Colonic mucosa (tissue), 4 donors: ENCODE results near the gene SLC11A2. TPM values are rescaled to one million over a fixed set of nuclear protein-coding genes. Genes with fewer than 3 reads are reported as not detected.
A peak's percentile ranks its signal among the peaks of the same experiment; 100 is the strongest.

Experiments
- DNase-seq: peaks from one replicate; pipeline ENCODE4 v3.0.0-alpha.2; 2020
- H3K27ac ChIP-seq: fragments of 200-600 bp; one replicate; pipeline ENCODE4 v1.8.0; 2021
- H3K27me3 ChIP-seq: fragments of 200-600 bp; one replicate; pipeline ENCODE4 v1.8.0; 2021
- H3K36me3 ChIP-seq: fragments of 200-600 bp; one replicate; pipeline ENCODE4 v1.8.0; 2021
- H3K4me1 ChIP-seq: fragments of 200-600 bp; one replicate; pipeline ENCODE4 v1.8.0; 2021; ENCODE audit warnings: mild to moderate bottlenecking
- H3K4me3 ChIP-seq: fragments of 200-600 bp; one replicate; pipeline ENCODE4 v1.8.0; 2021
- H3K9ac ChIP-seq, 2 donors: one replicate each; pipeline ENCODE4 v1.7.0; 2013; ENCODE audit warnings: control low read depth in 2 of 2, low read depth in 2 of 2, low read length in 2 of 2
- H3K9me3 ChIP-seq: fragments of 200-600 bp; one replicate; pipeline ENCODE4 v1.8.0; 2021
- intact Hi-C: fragments of 100-400 bp; cut with DNase I; formaldehyde crosslinking; loops from one replicate; pipeline ENCODE4 v1.14.1; 2022
- total RNA-seq, 2 donors: library from RNA; stranded (reverse); fragmentation: NEBNext Ultra II Directional in 1 of 2; extraction: Animal tissue kit (Norgen Biotek cat#: 25700) in 1 of 2; gene quantifications; one replicate each; pipeline ENCODE4 v1.2.1, GENCODE V29; 2021
- TF ChIP-seq, protein P1 (sequence below): fragments of 200-600 bp; IDR thresholded peaks from one replicate; pipeline ENCODE4 v1.8.0; 2022; ENCODE audit warnings: antibody characterized with exemption, mild to moderate bottlenecking
- donor health status: healthy.
- donor health status: DM: no; HTN: no; CAD: no.
- donor health status: DM: no; HTN: no; CAD: no.

The SLC11A2 gene
- total RNA-seq, 2 donors from 2014 or later = 51.6 to 52.0 TPM

DNA sequence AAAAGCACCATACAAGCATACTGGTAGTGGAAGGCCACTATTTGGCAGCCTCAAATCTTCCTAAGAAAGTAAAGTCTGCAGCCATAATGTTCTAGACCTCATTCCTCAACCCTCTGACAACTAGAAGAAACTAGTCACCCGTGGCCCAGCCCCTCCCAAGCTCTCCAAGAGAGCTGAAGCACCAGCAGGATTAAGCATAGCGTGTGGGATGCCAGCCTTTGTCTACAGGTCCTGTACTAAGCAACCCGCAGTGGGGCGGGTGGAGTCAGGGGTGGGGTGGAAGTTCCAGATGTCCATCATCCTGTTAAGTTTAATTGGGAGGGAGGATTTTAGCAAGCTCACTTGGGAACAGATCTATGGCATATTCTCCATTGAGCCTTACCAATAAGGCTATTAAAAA is 14.2 kb downstream of the SLC11A2 start:
- Histone ChIP-seq H3K4me3 (no peak overlapping the region), H3K27me3 (no peaks in the 10 kb centered on the region), H3K27ac (no peak overlapping the region), H3K36me3 (no peaks in the 10 kb centered on the region), H3K9ac (no peak overlapping the region), H3K4me1 (peaks cover 5% of the 10 kb centered on the region), H3K9me3 (no peaks in the 10 kb centered on the region)
- intact Hi-C loops = no loop called here
- DNase-seq = no peak
- TF ChIP-seq, protein P1, sequence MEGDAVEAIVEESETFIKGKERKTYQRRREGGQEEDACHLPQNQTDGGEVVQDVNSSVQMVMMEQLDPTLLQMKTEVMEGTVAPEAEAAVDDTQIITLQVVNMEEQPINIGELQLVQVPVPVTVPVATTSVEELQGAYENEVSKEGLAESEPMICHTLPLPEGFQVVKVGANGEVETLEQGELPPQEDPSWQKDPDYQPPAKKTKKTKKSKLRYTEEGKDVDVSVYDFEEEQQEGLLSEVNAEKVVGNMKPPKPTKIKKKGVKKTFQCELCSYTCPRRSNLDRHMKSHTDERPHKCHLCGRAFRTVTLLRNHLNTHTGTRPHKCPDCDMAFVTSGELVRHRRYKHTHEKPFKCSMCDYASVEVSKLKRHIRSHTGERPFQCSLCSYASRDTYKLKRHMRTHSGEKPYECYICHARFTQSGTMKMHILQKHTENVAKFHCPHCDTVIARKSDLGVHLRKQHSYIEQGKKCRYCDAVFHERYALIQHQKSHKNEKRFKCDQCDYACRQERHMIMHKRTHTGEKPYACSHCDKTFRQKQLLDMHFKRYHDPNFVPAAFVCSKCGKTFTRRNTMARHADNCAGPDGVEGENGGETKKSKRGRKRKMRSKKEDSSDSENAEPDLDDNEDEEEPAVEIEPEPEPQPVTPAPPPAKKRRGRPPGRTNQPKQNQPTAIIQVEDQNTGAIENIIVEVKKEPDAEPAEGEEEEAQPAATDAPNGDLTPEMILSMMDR = no peak

DNA sequence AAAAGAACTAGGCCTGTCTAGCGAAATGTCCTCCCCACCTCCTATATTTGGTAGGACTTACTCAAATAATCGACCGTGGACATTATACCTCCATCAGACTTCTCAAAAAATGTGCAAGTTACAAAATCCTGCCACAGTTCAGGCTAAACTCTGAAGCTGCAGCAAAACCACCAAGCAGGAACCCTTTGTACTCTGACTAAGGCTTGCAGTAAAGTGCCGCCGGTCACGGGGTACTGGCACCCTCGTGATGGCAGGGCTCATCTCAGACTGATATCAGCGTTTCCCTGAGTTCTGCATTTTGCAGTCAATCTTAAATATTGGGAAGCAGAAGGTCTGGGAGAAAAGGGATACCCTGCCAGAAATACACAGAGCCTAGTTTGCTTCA is 17.1 kb downstream of the SLC11A2 start:
- no peaks in the 10 kb centered on the region for H3K27me3 ChIP-seq
- no peaks in the 10 kb centered on the region for H3K36me3 ChIP-seq
- TF ChIP-seq, protein P1 = no peak
- H3K4me3 ChIP-seq = no peak overlapping the region
- DNase-seq = peak; percentile 44
- H3K9me3 ChIP-seq = no peaks in the 10 kb centered on the region
- intact Hi-C loops = no loop called here
- H3K27ac ChIP-seq = peak overlapping the region; percentile 36
- H3K4me1 ChIP-seq = peaks cover 5% of the 10 kb centered on the region
- H3K9ac ChIP-seq = no peak overlapping the region

DNA sequence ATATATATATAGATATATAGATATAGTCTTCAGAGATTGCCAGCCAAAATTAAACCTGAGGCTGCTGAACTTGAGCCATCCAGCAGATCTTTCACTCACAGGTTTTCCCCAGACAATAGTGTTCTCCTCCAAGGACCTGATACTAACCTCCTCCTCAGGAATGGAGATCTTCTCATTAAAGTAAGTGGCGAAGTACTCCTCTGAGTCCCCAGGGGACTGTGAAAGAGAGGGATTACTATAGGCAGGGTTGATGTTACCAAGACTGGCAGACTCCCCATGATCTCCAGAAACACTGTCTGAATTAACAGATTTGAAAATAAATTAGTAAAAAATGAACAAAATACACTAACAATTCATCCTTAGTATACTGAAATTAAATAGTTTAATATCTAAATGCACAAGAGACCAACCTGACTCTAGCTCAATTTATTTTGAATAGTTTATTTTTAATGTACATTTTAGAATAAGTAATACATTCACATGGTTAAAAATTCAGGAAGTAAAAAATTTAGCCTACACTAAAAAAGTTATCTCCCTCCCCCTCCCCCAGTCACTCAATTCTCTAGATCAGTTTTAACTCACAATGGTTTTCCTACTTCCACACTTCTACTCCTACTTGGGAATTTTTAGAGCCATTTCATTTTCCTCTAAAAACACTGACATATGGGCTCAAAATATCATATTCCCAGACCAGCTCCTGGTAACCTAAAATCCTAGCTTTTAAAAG is 17.7 kb downstream of the SLC11A2 start:
- no peak for DNase-seq
- Histone ChIP-seq H3K27me3 (no peaks in the 10 kb centered on the region), H3K4me3 (no peak overlapping the region), H3K4me1 (peaks cover 5% of the 10 kb centered on the region), H3K9me3 (no peaks in the 10 kb centered on the region), H3K36me3 (no peaks in the 10 kb centered on the region), H3K9ac (no peak overlapping the region), H3K27ac (peak overlapping the region; percentile 36)
- TF ChIP-seq, protein P1 = no peak
- intact Hi-C loops = no loop called here

DNA sequence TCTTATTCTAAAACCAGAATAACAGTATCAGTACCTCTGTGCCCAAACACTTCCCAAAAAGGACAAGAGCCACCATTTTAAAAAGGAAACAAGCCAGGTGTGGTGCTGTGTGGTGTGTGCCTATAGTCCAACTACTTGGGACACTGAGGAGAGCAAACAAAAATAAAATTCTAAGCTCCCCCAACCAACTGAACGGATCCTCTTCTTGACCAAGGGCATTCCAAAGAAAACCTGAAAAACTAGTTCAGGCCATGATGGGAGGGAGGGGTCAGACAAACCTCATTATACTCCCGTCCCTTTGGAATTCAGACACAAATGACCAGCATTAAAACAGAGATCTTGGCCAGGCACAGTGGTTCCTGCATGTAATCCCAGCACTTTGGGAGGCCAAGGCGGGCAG is 20.5 kb downstream of the SLC11A2 start:
- TF ChIP-seq, protein P1 = no peak
- H3K9ac ChIP-seq = no peak overlapping the region
- no peaks in the 10 kb centered on the region for H3K36me3 ChIP-seq
- no peak overlapping the region for H3K4me3 ChIP-seq
- no peak overlapping the region for H3K27ac ChIP-seq
- H3K4me1 ChIP-seq = no peaks in the 10 kb centered on the region
- no peaks in the 10 kb centered on the region for H3K9me3 ChIP-seq
- intact Hi-C loops = no loop called here
- no peaks in the 10 kb centered on the region for H3K27me3 ChIP-seq
- DNase-seq = no peak

DNA sequence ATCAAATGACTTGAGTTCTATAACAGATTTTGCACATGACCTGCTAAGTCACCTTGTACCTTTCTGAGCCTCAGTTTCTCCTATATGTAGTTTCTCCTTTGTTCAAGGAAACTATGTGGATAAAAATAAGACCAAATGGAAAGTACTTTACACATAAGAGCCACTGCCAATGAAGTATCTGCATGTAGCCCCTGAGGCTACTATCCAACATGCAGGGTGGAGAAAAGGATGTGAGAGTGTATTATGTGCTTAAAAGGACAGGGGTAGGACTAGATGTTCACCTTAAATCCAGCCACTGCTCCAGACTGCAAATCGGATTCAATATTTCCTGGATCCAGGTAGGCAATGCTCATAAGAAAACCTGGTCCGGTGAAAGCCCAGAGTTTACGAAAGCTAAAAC is 21.2 kb downstream of the SLC11A2 start:
- H3K4me1 ChIP-seq = no peaks in the 10 kb centered on the region
- intact Hi-C loops = no loop called here
- no peaks in the 10 kb centered on the region for H3K9me3 ChIP-seq
- H3K27ac ChIP-seq = no peak overlapping the region
- TF ChIP-seq, protein P1 = no peak
- H3K27me3 ChIP-seq = no peaks in the 10 kb centered on the region
- no peak overlapping the region for H3K9ac ChIP-seq
- H3K4me3 ChIP-seq = no peak overlapping the region
- H3K36me3 ChIP-seq = no peaks in the 10 kb centered on the region
- DNase-seq = no peak
